ENCODE data around the gene ITGA6.

The ITGA6 gene

GRCh38 chr2:172462373-172462848, 35.0 kb downstream of the ITGA6 start:
- Histone ChIP-seq H3K4me3 (ENCODE audit: low read length in 2 of 2) (peak overlapping the region; percentile 22 to 62), H3K4me1 (ENCODE audit: control insufficient read depth in 2 of 2, insufficient read depth in 2 of 2, low read length in 2 of 2) (peaks cover 52 to 66% of the 10 kb centered on the region in 2 donors), H3K27ac (ENCODE audit: low read depth in 2 of 2, low read length in 2 of 2) (peak overlapping the region; percentile 91 to 92), H3K9me3 (ENCODE audit: control insufficient read depth in 2 of 2, low read length in 2 of 2) (no peaks in the 10 kb centered on the region), H3K27me3 (ENCODE audit: control insufficient read depth in 2 of 2, insufficient read depth in 2 of 2, low read length in 2 of 2) (no peaks in the 10 kb centered on the region), H3K36me3 (ENCODE audit: control insufficient read depth in 2 of 2, insufficient read depth in 2 of 2, low read length in 2 of 2) (peaks cover 5 to 7% of the 10 kb centered on the region in 2 donors), H3K9ac (ENCODE audit: low read depth in 1 of 2, low read length in 2 of 2) (peak overlapping the region; percentile 53 to 69)

- H3K9me3 ChIP-seq (ENCODE audit: control insufficient read depth in 2 of 2, low read length in 2 of 2) = no peaks in the 10 kb centered on the region
- H3K9ac ChIP-seq (ENCODE audit: low read depth in 1 of 2, low read length in 2 of 2) = peak overlapping the region; percentile 53 to 69
- peaks cover 52 to 66% of the 10 kb centered on the region in 2 donors for H3K4me1 ChIP-seq (ENCODE audit: control insufficient read depth in 2 of 2, insufficient read depth in 2 of 2, low read length in 2 of 2)
- H3K27ac ChIP-seq (ENCODE audit: low read depth in 2 of 2, low read length in 2 of 2) = peak overlapping the region; percentile 91 to 92
- H3K36me3 ChIP-seq (ENCODE audit: control insufficient read depth in 2 of 2, insufficient read depth in 2 of 2, low read length in 2 of 2) = peaks cover 6 to 9% of the 10 kb centered on the region in 2 donors
- no peaks in the 10 kb centered on the region for H3K27me3 ChIP-seq (ENCODE audit: control insufficient read depth in 2 of 2, insufficient read depth in 2 of 2, low read length in 2 of 2)
- H3K4me3 ChIP-seq (ENCODE audit: low read length in 2 of 2) = peak overlapping the region in 1 of 2 donors; percentile 62
Measured at GRCh38 chr2:172462849-172463381, 35.5 kb downstream of the ITGA6 start.

GRCh38 chr2:172464400-172465129, 37.2 kb downstream of the ITGA6 start:
- peaks cover 47 to 59% of the 10 kb centered on the region in 2 donors for H3K4me1 ChIP-seq (ENCODE audit: control insufficient read depth in 2 of 2, insufficient read depth in 2 of 2, low read length in 2 of 2)
- peak overlapping the region; percentile 91 to 92 for H3K27ac ChIP-seq (ENCODE audit: low read depth in 2 of 2, low read length in 2 of 2)
- no peaks in the 10 kb centered on the region for H3K9me3 ChIP-seq (ENCODE audit: control insufficient read depth in 2 of 2, low read length in 2 of 2)
- H3K27me3 ChIP-seq (ENCODE audit: control insufficient read depth in 2 of 2, insufficient read depth in 2 of 2, low read length in 2 of 2) = no peaks in the 10 kb centered on the region
- peaks cover 9 to 10% of the 10 kb centered on the region in 2 donors for H3K36me3 ChIP-seq (ENCODE audit: control insufficient read depth in 2 of 2, insufficient read depth in 2 of 2, low read length in 2 of 2)
- peak overlapping the region in 1 of 2 donors; percentile 46 for H3K9ac ChIP-seq (ENCODE audit: low read depth in 1 of 2, low read length in 2 of 2)
- H3K4me3 ChIP-seq (ENCODE audit: low read length in 2 of 2) = peak overlapping the region in 1 of 2 donors; percentile 54

GRCh38 chr2:172465417-172466334, 38.3 kb downstream of the ITGA6 start:
- Histone ChIP-seq H3K27ac (ENCODE audit: low read depth in 2 of 2, low read length in 2 of 2) (peak overlapping the region; percentile 91 to 92), H3K4me1 (ENCODE audit: control insufficient read depth in 2 of 2, insufficient read depth in 2 of 2, low read length in 2 of 2) (peaks cover 45 to 49% of the 10 kb centered on the region in 2 donors), H3K27me3 (ENCODE audit: control insufficient read depth in 2 of 2, insufficient read depth in 2 of 2, low read length in 2 of 2) (no peaks in the 10 kb centered on the region), H3K36me3 (ENCODE audit: control insufficient read depth in 2 of 2, insufficient read depth in 2 of 2, low read length in 2 of 2) (peaks cover 10 to 15% of the 10 kb centered on the region in 2 donors), H3K9ac (ENCODE audit: low read depth in 1 of 2, low read length in 2 of 2) (peak overlapping the region; percentile 27 to 46), H3K4me3 (ENCODE audit: low read length in 2 of 2) (peak overlapping the region; percentile 28 to 54), H3K9me3 (ENCODE audit: control insufficient read depth in 2 of 2, low read length in 2 of 2) (no peaks in the 10 kb centered on the region)

GRCh38 chr2:172467382-172467781, 40.0 kb downstream of the ITGA6 start:
- no peak overlapping the region for H3K4me3 ChIP-seq (ENCODE audit: low read length in 2 of 2)
- no peak overlapping the region for H3K9ac ChIP-seq (ENCODE audit: low read depth in 1 of 2, low read length in 2 of 2)
- no peak overlapping the region for H3K27ac ChIP-seq (ENCODE audit: low read depth in 2 of 2, low read length in 2 of 2)
- no peaks in the 10 kb centered on the region for H3K9me3 ChIP-seq (ENCODE audit: control insufficient read depth in 2 of 2, low read length in 2 of 2)
- H3K36me3 ChIP-seq (ENCODE audit: control insufficient read depth in 2 of 2, insufficient read depth in 2 of 2, low read length in 2 of 2) = peaks cover 24 to 26% of the 10 kb centered on the region in 2 donors
- H3K4me1 ChIP-seq (ENCODE audit: control insufficient read depth in 2 of 2, insufficient read depth in 2 of 2, low read length in 2 of 2) = peaks cover 30 to 32% of the 10 kb centered on the region in 2 donors
- no peaks in the 10 kb centered on the region for H3K27me3 ChIP-seq (ENCODE audit: control insufficient read depth in 2 of 2, insufficient read depth in 2 of 2, low read length in 2 of 2)

- Histone ChIP-seq H3K9ac (ENCODE audit: low read depth in 1 of 2, low read length in 2 of 2) (no peak overlapping the region), H3K9me3 (ENCODE audit: control insufficient read depth in 2 of 2, low read length in 2 of 2) (no peaks in the 10 kb centered on the region), H3K4me1 (ENCODE audit: control insufficient read depth in 2 of 2, insufficient read depth in 2 of 2, low read length in 2 of 2) (no peaks in the 10 kb centered on the region), H3K27me3 (ENCODE audit: control insufficient read depth in 2 of 2, insufficient read depth in 2 of 2, low read length in 2 of 2) (no peaks in the 10 kb centered on the region), H3K4me3 (ENCODE audit: low read length in 2 of 2) (no peak overlapping the region), H3K27ac (ENCODE audit: low read depth in 2 of 2, low read length in 2 of 2) (no peak overlapping the region), H3K36me3 (ENCODE audit: control insufficient read depth in 2 of 2, insufficient read depth in 2 of 2, low read length in 2 of 2) (peaks cover 47 to 48% of the 10 kb centered on the region in 2 donors)
Measured at GRCh38 chr2:172470958-172471922, 43.9 kb downstream of the ITGA6 start.

GRCh38 chr2:172472446-172473033, 45.2 kb downstream of the ITGA6 start:
- H3K9ac ChIP-seq (ENCODE audit: low read depth in 1 of 2, low read length in 2 of 2) = no peak overlapping the region
- H3K27ac ChIP-seq (ENCODE audit: low read depth in 2 of 2, low read length in 2 of 2) = no peak overlapping the region
- H3K4me3 ChIP-seq (ENCODE audit: low read length in 2 of 2) = no peak overlapping the region
- H3K27me3 ChIP-seq (ENCODE audit: control insufficient read depth in 2 of 2, insufficient read depth in 2 of 2, low read length in 2 of 2) = no peaks in the 10 kb centered on the region
- peaks cover 47% of the 10 kb centered on the region in 2 donors for H3K36me3 ChIP-seq (ENCODE audit: control insufficient read depth in 2 of 2, insufficient read depth in 2 of 2, low read length in 2 of 2)
- H3K9me3 ChIP-seq (ENCODE audit: control insufficient read depth in 2 of 2, low read length in 2 of 2) = no peaks in the 10 kb centered on the region
- H3K4me1 ChIP-seq (ENCODE audit: control insufficient read depth in 2 of 2, insufficient read depth in 2 of 2, low read length in 2 of 2) = no peaks in the 10 kb centered on the region

GRCh38 chr2:172473167-172473566, 45.8 kb downstream of the ITGA6 start:
- no peak overlapping the region for H3K27ac ChIP-seq (ENCODE audit: low read depth in 2 of 2, low read length in 2 of 2)
- H3K27me3 ChIP-seq (ENCODE audit: control insufficient read depth in 2 of 2, insufficient read depth in 2 of 2, low read length in 2 of 2) = no peaks in the 10 kb centered on the region
- H3K36me3 ChIP-seq (ENCODE audit: control insufficient read depth in 2 of 2, insufficient read depth in 2 of 2, low read length in 2 of 2) = peaks cover 48 to 53% of the 10 kb centered on the region in 2 donors
- H3K9me3 ChIP-seq (ENCODE audit: control insufficient read depth in 2 of 2, low read length in 2 of 2) = no peaks in the 10 kb centered on the region
- H3K4me3 ChIP-seq (ENCODE audit: low read length in 2 of 2) = no peak overlapping the region
- no peak overlapping the region for H3K9ac ChIP-seq (ENCODE audit: low read depth in 1 of 2, low read length in 2 of 2)
- no peaks in the 10 kb centered on the region for H3K4me1 ChIP-seq (ENCODE audit: control insufficient read depth in 2 of 2, insufficient read depth in 2 of 2, low read length in 2 of 2)

- Histone ChIP-seq H3K4me3 (ENCODE audit: low read length in 2 of 2) (no peak overlapping the region), H3K36me3 (ENCODE audit: control insufficient read depth in 2 of 2, insufficient read depth in 2 of 2, low read length in 2 of 2) (peaks cover 56 to 75% of the 10 kb centered on the region in 2 donors), H3K9ac (ENCODE audit: low read depth in 1 of 2, low read length in 2 of 2) (no peak overlapping the region)
Measured at GRCh38 chr2:172478353-172478752, 51.0 kb downstream of the ITGA6 start.

More at GRCh38 chr2:172478353-172478752, 51.0 kb downstream of the ITGA6 start:
- no peaks in the 10 kb centered on the region for H3K9me3 ChIP-seq (ENCODE audit: control insufficient read depth in 2 of 2, low read length in 2 of 2)
- no peaks in the 10 kb centered on the region for H3K4me1 ChIP-seq (ENCODE audit: control insufficient read depth in 2 of 2, insufficient read depth in 2 of 2, low read length in 2 of 2)
- no peak overlapping the region for H3K27ac ChIP-seq (ENCODE audit: low read depth in 2 of 2, low read length in 2 of 2)
- no peaks in the 10 kb centered on the region for H3K27me3 ChIP-seq (ENCODE audit: control insufficient read depth in 2 of 2, insufficient read depth in 2 of 2, low read length in 2 of 2)
